Measurements from ENCODE around the gene A3GALT2. TPM values are rescaled to one million over a fixed set of nuclear protein-coding genes. Genes with fewer than 3 reads are reported as not detected.

Gene A3GALT2
- total and polyA plus RNA-seq, 9 of the 15 experiments (the other 6 are each of a cell fraction or from before 2014, with no cell fraction given) = not detected

DNA sequence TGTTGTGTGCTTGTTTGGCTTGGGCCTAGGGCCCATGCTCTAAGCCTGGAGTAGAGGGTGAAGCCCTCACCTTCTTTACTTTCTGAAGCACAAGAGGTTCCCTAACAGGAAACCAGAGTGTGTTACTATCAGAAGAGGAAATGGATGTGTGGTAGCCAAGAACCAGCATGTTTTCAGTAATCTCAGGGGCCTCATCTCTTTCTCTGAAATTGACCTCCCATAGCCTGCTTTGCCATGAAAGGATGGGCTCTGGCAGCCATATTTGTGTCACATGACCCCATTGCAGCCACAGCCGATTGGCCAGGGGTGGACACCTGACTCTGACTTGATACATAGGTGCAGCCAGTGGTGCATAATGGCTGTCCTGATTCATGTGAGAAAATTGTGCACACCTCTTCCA is 18.6 kb downstream of the A3GALT2 start (continued):
- TF ChIP-seq, protein P1, sequence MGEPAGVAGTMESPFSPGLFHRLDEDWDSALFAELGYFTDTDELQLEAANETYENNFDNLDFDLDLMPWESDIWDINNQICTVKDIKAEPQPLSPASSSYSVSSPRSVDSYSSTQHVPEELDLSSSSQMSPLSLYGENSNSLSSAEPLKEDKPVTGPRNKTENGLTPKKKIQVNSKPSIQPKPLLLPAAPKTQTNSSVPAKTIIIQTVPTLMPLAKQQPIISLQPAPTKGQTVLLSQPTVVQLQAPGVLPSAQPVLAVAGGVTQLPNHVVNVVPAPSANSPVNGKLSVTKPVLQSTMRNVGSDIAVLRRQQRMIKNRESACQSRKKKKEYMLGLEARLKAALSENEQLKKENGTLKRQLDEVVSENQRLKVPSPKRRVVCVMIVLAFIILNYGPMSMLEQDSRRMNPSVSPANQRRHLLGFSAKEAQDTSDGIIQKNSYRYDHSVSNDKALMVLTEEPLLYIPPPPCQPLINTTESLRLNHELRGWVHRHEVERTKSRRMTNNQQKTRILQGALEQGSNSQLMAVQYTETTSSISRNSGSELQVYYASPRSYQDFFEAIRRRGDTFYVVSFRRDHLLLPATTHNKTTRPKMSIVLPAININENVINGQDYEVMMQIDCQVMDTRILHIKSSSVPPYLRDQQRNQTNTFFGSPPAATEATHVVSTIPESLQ (CRISPR knock-in tag; IDR thresholded peaks at IDR 0.05) = no peak
- no peak for TF ChIP-seq ELF1 (tag; IDR thresholded peaks at IDR 0.05)
- TF ChIP-seq ZNF41 (CRISPR knock-in tag; conservative IDR thresholded peaks at IDR 0.05) = no peak
- peak; percentile 84; the same call in 1 of the 2 replicates for TF ChIP-seq EHMT2 (IDR thresholded peaks at IDR 0.05)
- peak; percentile 45 to 87 (median 47) for TF ChIP-seq YY1 (IDR thresholded peaks at IDR 0.05; ENCODE audit: borderline replicate concordance in 1 of 3, control insufficient read depth in 1 of 3, extremely low read depth in 1 of 3, insufficient read depth in 3 of 3, insufficient read length in 1 of 3, insufficient replicate concordance in 2 of 3, low read depth in 1 of 3, low read length in 2 of 3)
- no peak for TF ChIP-seq NONO (IDR thresholded peaks at IDR 0.05; ENCODE audit: low read depth in 2 of 2, low read length in 1 of 2)
- TF ChIP-seq, protein P2, sequence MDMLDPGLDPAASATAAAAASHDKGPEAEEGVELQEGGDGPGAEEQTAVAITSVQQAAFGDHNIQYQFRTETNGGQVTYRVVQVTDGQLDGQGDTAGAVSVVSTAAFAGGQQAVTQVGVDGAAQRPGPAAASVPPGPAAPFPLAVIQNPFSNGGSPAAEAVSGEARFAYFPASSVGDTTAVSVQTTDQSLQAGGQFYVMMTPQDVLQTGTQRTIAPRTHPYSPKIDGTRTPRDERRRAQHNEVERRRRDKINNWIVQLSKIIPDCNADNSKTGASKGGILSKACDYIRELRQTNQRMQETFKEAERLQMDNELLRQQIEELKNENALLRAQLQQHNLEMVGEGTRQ (CRISPR knock-in tag; IDR thresholded peaks at IDR 0.05) = peak; percentile 89
- TF ChIP-seq, protein P3, sequence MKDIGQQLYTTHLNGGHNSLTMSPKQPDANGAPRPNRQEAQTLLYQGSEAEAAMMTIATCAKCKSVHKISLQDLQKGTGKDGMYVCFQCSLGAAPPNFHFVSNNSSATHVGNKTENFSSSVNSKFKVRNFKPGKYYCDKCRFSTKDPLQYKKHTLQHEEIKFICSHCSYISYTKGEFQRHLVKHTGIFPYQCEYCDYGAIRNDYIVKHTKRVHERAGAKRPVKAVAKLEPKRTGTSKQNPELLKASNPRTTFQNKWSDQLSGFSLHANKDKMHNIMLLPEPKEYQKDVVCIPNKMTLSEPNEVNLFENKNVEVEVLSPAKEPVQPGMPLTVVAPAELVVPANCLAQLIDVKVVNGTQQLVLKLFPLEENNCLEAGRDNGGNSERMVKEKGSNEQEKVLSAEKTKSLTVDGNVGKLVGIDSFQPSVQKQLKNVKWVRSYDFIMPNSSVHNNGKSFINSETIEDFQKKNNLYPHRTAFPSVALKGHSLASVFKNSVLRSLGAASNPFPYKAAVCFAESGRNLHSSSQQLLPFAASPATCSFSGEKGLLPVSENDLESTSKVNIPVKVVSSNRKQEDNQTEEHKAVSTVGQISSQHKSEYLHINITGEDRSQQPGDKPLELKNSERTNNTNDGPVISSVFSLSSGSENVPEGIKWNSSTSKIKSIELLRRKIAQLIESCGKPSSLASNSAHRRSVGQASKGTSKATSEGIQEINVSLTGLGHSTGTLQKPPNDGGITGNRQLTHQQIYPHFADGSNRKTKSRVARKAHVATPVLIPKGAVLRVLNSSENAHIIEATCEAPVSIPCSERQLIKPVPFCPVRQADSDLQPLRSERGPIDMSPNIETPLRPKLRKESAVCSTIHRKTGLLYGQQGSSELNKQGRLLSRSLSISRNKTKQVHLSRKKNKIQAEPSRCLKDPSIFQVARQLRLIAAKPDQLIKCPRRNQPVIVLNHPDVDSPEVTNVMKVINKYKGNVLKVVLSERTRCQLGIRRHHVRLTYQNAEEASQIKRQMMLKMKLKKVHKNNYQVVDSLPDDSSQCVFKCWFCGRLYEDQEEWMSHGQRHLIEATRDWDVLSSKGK (CRISPR knock-in tag; IDR thresholded peaks at IDR 0.05) = no peak
- no peak for TF ChIP-seq CBX1 (IDR thresholded peaks at IDR 0.05; ENCODE audit: low read depth)
- TF ChIP-seq CBX8 (IDR thresholded peaks at IDR 0.05; ENCODE audit: borderline replicate concordance, extremely low read depth, low read depth, low read length, poor library complexity, severe bottlenecking) = no peak
- TF ChIP-seq NR2F6 (CRISPR knock-in tag; IDR thresholded peaks at IDR 0.05) = no peak
- TF ChIP-seq, protein P4, sequence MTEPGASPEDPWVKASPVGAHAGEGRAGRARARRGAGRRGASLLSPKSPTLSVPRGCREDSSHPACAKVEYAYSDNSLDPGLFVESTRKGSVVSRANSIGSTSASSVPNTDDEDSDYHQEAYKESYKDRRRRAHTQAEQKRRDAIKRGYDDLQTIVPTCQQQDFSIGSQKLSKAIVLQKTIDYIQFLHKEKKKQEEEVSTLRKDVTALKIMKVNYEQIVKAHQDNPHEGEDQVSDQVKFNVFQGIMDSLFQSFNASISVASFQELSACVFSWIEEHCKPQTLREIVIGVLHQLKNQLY (CRISPR knock-in tag; conservative IDR thresholded peaks at IDR 0.05) = no peak
- TF ChIP-seq TAF15 (IDR thresholded peaks at IDR 0.05; ENCODE audit: low read depth, low read length) = no peak
- TF ChIP-seq NFRKB (IDR thresholded peaks at IDR 0.05; ENCODE audit: low read depth) = no peak
- TF ChIP-seq, protein P5, sequence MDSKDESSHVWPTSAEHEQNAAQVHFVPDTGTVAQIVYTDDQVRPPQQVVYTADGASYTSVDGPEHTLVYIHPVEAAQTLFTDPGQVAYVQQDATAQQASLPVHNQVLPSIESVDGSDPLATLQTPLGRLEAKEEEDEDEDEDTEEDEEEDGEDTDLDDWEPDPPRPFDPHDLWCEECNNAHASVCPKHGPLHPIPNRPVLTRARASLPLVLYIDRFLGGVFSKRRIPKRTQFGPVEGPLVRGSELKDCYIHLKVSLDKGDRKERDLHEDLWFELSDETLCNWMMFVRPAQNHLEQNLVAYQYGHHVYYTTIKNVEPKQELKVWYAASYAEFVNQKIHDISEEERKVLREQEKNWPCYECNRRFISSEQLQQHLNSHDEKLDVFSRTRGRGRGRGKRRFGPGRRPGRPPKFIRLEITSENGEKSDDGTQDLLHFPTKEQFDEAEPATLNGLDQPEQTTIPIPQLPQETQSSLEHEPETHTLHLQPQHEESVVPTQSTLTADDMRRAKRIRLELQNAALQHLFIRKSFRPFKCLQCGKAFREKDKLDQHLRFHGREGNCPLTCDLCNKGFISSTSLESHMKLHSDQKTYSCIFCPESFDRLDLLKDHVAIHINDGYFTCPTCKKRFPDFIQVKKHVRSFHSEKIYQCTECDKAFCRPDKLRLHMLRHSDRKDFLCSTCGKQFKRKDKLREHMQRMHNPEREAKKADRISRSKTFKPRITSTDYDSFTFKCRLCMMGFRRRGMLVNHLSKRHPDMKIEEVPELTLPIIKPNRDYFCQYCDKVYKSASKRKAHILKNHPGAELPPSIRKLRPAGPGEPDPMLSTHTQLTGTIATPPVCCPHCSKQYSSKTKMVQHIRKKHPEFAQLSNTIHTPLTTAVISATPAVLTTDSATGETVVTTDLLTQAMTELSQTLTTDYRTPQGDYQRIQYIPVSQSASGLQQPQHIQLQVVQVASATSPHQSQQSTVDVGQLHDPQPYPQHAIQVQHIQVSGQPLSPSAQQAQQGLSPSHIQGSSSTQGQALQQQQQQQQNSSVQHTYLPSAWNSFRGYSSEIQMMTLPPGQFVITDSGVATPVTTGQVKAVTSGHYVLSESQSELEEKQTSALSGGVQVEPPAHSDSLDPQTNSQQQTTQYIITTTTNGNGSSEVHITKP (IDR thresholded peaks at IDR 0.05; ENCODE audit: partially characterized antibody) = no peak
- peak; percentile 91 for TF ChIP-seq RAD51 (IDR thresholded peaks at IDR 0.05; ENCODE audit: borderline replicate concordance, low read depth)
